HuH-7 (cell line): ENCODE results near the gene HAO1.
A peak's percentile ranks its signal among the peaks of the same experiment; 100 is the strongest.
"Not testable (repeated sequence)": the region's sequence is repeated elsewhere in the genome, so short reads cannot be mapped to it uniquely, and the experiment has no call there.

ENCODE experiments used
- DNase-seq: peaks from one replicate; pipeline ENCODE4 v3.0.0; 2011; ENCODE audit warnings: low spot score

HAO1 gene

GRCh38 chr20:7940341-7940740, at the start of gene HAO1:
Gene HAO1, minus strand, starts transcription at chr20:7940458. Its CDS starts 36 bp downstream, at chr20:7940422.
- DNase-seq = no peak

DNA sequence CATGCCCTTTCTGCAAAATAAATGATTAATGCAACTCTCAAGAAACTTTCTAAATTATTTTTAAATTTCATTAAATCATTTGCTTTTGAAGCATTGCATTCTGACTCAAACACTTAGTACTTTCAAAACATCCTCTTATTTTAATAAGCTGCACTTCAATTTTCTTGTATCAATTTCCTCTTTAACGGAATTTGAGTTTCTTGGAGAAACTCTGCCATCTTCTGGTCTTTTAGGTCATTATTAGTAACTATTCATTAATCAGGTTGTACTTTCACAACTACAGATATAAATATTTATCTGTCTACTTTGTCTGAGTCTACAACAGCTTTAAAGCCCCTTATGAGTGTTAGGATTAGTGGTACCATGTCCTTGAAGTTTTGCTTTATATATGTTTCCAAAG, 49.1 kb upstream of the HAO1 start:
- DNase-seq = no peak

DNA sequence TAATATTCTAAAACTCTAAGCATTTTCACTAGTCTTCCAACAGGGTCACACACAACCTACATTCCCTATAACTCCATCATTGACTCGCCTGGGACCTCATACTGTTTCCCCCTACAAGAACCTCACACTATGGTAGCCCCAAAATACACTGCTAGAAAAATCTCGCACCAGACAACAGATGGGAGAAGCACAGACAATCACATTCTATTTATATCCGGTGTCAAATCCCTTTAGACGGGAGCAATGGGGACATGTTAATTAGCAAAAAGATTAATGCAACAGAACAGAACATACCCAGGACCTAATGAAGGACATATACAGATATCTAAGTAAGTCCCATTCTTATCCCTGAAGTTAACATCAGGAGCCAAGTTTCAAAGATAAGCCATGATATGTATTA, 45.7 kb upstream of the HAO1 start:
- DNase-seq = no peak

GRCh38 chr20:7984192-7984591, 43.9 kb upstream of the HAO1 start:
- no peak for DNase-seq

DNA sequence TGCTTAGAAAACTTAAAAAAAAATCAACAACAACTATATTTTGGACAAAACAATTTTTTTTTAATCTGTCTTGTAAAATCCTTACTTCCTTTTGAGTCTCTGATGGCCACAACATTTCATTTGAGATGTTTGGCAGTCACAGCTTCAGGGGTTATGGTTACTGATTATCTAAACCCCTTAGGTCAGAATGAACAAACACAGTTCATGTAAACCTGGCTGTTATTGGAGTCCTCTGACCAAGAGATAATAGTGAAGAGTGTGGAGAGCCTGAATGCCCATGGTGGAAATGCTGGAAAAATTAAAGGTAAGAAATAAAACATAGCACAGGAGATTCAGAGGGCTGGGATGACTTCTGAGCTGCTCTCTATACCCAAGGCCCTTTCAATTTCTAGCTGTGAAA, 41.1 kb upstream of the HAO1 start:
- DNase-seq = peak; percentile 70

DNA sequence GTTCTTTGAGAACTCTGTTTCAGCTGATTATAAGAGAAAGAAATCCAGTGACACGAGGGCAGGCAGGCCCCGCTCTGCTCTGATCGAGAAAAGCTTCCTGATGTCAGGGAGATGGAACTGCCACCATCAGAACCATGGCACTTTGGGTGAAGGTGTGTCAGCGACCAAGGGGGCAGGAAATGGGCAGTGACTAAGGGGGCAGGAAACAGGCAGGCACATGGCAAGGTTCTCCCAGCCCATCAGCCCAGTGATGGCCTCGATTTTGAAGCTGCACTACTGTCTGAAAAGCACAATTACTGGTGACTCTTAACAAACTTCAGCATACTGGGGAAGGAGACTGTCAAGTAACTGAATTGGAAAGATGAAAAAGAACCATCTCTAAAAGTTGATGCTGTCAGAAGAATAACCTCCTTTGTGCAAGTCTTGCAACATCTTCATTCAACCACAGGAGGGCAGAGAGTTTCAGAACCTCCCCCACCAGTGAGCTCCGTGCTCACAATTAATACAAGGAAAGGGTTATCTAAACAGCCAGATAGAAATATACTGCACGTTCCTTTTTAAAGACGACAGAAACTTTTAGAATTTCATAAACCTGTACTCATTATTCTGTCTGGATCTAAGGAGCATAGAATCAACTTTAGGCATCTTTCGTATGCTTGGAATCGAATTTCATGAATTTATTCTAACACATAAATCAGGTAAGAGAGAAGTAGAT, 40.2 kb upstream of the HAO1 start:
- peak; percentile 79 for DNase-seq

DNA sequence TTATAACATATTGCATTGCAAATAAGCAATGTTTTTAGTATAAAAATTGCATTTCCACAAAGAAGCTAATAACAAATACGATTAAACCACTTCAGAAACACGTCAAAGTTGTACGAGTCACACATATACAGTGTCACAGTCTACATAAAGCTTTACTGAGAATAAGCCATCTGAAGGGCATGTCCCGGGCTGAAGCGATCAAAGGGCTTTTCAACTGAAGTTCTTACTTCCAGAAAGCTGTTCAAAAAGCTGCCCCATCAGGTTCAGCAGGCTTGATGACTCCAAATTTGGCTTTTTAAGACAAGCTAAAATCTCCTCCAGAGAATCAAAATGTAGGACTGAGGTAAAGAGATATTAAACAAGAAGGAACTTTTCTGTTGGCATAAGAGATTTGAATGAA, 37.5 kb upstream of the HAO1 start:
- DNase-seq = no peak

DNA sequence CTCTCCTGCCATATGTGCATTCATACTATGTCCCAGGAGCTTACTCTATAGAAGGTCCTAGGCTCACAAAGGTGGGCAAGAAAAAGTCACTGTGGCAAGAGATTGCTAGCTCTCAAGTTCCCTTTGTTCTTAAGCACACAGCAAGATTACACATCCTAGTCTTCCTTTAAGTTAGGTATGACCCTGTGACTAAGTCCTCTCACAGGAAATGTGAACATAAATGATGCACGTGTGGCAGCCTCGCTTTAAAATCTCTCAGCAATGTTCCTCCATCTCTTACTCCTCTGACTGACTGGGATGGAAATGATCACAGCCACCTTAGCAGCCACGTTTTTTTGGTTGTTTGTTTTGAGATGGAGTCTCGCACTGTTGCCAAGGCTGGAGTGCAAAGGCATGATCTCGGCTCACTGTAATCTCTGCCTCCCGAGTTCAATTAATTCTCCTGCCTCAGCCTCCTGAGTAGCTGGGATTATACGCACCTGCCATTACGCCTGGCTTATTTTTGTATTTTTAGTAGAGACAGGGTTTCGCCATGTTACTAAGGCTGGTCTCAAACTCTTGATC, 35.7 kb upstream of the HAO1 start:
- DNase-seq = no peak

DNA sequence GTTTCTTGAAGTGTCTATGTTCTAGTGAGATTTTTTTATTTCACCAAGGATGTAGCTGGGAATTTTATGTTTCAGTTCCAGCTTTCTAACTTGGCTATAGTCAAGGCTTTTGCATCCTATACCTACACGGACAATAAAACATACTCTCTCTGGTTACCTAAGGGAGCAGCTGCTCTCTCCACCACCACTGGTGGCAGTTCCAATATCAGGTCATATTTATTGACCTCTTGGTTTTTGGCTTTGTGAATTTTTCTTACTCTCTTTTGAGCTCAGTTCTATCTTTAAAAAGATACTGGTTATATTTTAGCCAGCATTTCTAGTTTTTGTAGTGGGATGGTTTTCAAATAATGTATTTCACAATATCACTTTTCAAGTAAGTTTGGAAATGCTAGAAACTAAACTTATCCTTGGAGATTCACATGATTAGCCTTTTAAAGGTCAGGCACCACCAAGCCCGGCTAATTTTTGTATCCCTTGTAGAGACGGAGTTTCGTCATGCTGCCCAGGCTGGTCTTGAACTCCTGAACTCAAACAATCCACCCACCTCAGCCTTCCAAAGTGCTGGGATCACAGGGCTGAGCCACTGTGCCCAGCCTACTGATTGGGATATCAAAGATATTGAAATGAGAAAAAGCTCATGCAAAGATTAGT, 34.7 kb upstream of the HAO1 start:
- no peak for DNase-seq

- DNase-seq = no peak
Measured at GRCh38 chr20:7971536-7972280, 31.4 kb upstream of the HAO1 start.

DNA sequence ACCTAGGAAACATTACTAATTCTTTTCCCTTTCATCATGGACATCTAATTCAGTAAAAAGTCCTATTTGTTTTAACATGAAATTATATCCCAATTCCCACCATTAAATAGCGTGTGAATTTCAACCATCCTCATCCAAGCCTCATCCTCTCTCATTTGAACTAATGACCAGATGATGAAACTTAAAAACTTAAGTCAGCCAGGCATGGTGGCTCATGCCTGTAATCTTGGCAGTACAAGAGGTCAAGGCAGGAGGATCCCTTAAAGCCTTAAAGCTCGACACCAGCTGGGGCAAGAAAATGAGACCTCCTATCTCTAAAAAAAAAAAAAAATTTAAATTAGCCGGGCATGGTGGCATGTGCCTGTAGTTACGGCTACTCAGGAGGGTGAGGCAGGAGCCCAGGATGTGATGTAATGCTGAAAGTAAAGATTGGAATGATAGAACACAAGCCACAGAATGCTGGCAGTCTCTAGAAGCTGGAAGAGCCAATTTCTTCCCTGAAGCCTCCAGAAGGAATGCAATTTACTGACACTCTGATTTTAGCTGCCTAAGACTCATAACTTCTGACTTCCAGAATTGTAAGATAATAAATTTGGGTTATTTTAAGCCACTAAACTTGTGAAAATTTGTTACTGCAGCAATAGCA, 27.1 kb upstream of the HAO1 start:
- no peak for DNase-seq

GRCh38 chr20:7966176-7966575, 25.9 kb upstream of the HAO1 start:
- DNase-seq = no peak

DNA sequence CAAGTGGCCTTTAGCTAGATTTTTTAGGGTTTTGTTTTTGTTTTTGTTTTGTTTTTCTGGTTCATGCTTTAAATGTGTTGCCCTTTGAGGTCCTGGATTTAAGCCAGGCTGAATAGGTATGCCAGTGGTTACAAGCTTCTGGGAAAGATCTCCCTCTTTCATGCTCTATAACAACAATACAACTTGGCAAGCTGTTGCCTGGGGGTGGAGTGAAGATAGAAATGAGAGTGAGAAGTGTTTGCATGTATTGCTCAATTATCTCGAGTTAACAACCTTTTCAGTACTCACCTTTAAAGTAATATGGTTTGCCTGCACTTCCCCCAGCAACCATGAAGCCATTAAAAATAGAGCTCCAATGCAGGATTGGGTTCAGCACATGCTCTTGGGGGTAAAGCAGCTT, 19.2 kb upstream of the HAO1 start:
- DNase-seq = no peak

DNA sequence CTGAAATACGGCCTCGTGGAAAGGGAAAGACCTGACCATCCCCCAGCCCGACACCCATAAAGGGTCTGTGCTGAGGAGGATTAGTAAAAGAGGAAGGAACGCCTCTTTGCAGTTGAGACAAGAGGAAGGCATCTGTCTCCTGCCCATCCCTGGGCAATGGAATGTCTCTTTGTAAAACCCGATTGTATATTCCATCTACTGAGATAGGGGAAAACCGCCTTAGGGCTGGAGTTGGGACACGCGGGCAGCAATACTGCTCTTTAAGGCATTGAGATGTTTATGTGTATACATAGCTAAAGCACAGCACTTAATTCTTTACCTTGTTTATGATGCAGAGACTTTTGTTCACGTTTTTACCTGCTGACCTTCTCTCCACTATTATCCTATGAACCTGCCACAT, 16.3 kb upstream of the HAO1 start:
- DNase-seq = not testable (repeated sequence)

DNA sequence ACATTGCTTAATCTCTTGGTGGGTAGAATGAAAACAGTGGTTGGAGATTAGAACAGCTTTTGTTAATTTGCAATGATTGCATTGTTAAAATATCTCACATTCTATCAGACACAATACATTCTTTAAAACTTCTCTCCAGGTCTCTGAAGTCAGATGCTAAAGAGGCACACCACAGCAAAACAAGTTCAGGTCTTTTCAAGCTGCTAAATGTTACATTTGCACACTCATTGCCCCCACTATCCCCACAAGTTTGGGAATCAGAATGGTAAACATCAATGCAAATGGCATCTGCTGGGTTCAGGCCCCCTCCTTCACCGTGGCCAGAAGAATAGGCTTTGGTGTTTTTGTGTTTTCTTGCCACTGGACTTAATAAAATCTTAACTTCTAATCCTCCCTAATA, 10.1 kb upstream of the HAO1 start:
- DNase-seq = no peak

- no peak for DNase-seq
Measured at GRCh38 chr20:7943891-7944290, 3.6 kb upstream of the HAO1 start.

- DNase-seq = no peak
Measured at GRCh38 chr20:7939663-7940062, 595 bp downstream of the HAO1 start.

- DNase-seq = no peak
Measured at GRCh38 chr20:7938058-7938457, 2.2 kb downstream of the HAO1 start.

- no peak for DNase-seq
Measured at GRCh38 chr20:7937328-7937727, 2.9 kb downstream of the HAO1 start.

DNA sequence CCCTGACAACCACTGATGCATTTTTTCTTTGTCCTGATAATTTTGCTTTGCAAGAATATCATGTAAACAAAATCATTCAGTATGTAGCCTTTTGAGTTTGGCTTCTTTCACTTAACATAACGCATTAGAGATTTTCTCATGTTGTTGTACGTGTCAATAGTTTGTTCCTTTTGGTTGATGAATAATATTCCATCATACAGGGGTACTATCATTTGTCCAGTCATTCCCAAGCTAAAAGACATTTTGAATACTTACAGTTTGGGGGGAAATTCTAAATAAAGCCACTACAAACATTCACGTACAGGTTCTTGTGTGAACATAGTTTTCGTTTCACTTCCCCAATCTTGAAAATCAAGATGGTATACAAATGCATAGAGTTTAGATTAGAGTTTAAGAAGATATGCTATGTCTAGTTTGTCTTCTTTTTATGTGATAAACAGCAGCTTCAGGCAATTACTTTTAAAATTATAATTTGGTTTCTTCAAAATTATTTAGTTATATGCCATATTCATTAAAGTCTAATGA, 5.2 kb downstream of the HAO1 start:
- DNase-seq = no peak

- DNase-seq = no peak
Measured at GRCh38 chr20:7933346-7933745, 6.9 kb downstream of the HAO1 start.

GRCh38 chr20:7930343-7930742, 9.9 kb downstream of the HAO1 start:
- DNase-seq = no peak
